Natural killer cell (primary cell): ENCODE results near the gene FOXD4L6. TPM values are rescaled to one million over a fixed set of nuclear protein-coding genes. Genes with fewer than 3 reads are reported as not detected.
"Not testable (repeated sequence)": the region's sequence is repeated elsewhere in the genome, so short reads cannot be mapped to it uniquely, and the experiment has no call there.

Source experiments
- ATAC-seq, 3 donors: fragments of 150-1000 bp in 2 of 3; fragments of 200-7000 bp in 1 of 3; cut with Tn5 transposase; 1 replicate in 1 of 3; 2 replicates in 2 of 3; pipeline ENCODE4 v1.10.0; 2021; ENCODE audit warnings: mild to moderate bottlenecking in 2 of 3, moderate library complexity in 2 of 3
- DNase-seq, 2 donors: peaks; one replicate each; pipeline versions ENCODE4 v3.0.0 to v3.0.0-alpha.2; 2013 to 2021; ENCODE audit warnings: mixed read lengths in 1 of 2
- H3K27ac ChIP-seq: one replicate; pipeline ENCODE4 v1.5.1; 2013; ENCODE audit warnings: mild to moderate bottlenecking, low read length
- H3K27me3 ChIP-seq: one replicate; pipeline ENCODE4 v1.6.1; 2013; ENCODE audit warnings: low read length; ENCODE audit not compliant: control insufficient read depth, insufficient read depth
- H3K36me3 ChIP-seq: one replicate; pipeline ENCODE4 v1.6.1; 2013; ENCODE audit warnings: low read length; ENCODE audit not compliant: control insufficient read depth, insufficient read depth
- H3K4me1 ChIP-seq: one replicate; pipeline ENCODE4 v1.6.1; 2013; ENCODE audit warnings: low read length; ENCODE audit not compliant: control insufficient read depth, insufficient read depth
- H3K4me3 ChIP-seq: one replicate; pipeline ENCODE4 v1.5.1; 2013; ENCODE audit warnings: low read length
- H3K9me3 ChIP-seq: one replicate; pipeline ENCODE4 v1.6.1; 2013; ENCODE audit warnings: low read length; ENCODE audit not compliant: control insufficient read depth, insufficient read depth
- H3K27ac Mint-ChIP-seq, 2 donors: one replicate each; pipeline ENCODE4 v1.8.0; 2022; ENCODE audit warnings: mild to moderate bottlenecking in 2 of 2, mixed read lengths in 2 of 2, moderate library complexity in 1 of 2
- H3K27me3 Mint-ChIP-seq, 2 donors: one replicate each; pipeline ENCODE4 v1.8.0; 2022; ENCODE audit warnings: low read depth in 2 of 2, mixed read lengths in 2 of 2
- H3K36me3 Mint-ChIP-seq: one replicate; pipeline ENCODE4 v1.8.0; 2022; ENCODE audit warnings: mixed read lengths
- H3K4me1 Mint-ChIP-seq, 2 donors: one replicate each; pipeline ENCODE4 v1.8.0; 2022; ENCODE audit warnings: mixed read lengths in 2 of 2
- H3K4me3 Mint-ChIP-seq: one replicate; pipeline ENCODE4 v1.8.0; 2022; ENCODE audit warnings: mild to moderate bottlenecking, moderate library complexity, mixed read lengths
- H3K9me3 Mint-ChIP-seq, 2 donors: one replicate each; pipeline ENCODE4 v1.8.0; 2022; ENCODE audit warnings: mixed read lengths in 2 of 2
- WGBS: methylation state at CpG from one replicate; pipeline ENCODE4 v1.1.7; 2013; ENCODE audit warnings: missing lambda C conversion rate; ENCODE audit not compliant: insufficient coverage; 5-methylcytosine and 5-hydroxymethylcytosine counted together
- intact Hi-C: fragments of 100-400 bp; cut with micrococcal nuclease; formaldehyde crosslinking; loops from one replicate; pipeline ENCODE4 v1.14.2; 2022
- total RNA-seq, 4 donors: library from RNA; stranded (reverse); fragments of 120-200 nt in 1 of 4; gene quantifications; one replicate each; pipeline versions ENCODE4 v1.2.3 to v1.2.4, GENCODE V29; 2013 to 2022

The FOXD4L6 gene
- total RNA-seq, 3 donors from 2014 or later (not counting 1 experiment from before 2014, with no cell fraction given): not detected

- WGBS: no CpG with 5 or more reads among the region's 1 CpG
- peaks cover 23 to 33% of the 10 kb centered on the region in 2 donors for H3K27me3 Mint-ChIP-seq
- H3K4me3 ChIP-seq, H3K27ac ChIP-seq, H3K27ac Mint-ChIP-seq, ATAC-seq, DNase-seq, H3K9me3 ChIP-seq, H3K9me3 Mint-ChIP-seq, H3K36me3 Mint-ChIP-seq, intact Hi-C loops, H3K36me3 ChIP-seq, H3K27me3 ChIP-seq, H3K4me3 Mint-ChIP-seq, H3K4me1 Mint-ChIP-seq, H3K4me1 ChIP-seq: not testable (repeated sequence)
Observed at GRCh38 chr9:41086685-41087084, 41.8 kb downstream of the FOXD4L6 start.

- H3K27ac ChIP-seq, H3K27me3 ChIP-seq, H3K27ac Mint-ChIP-seq, H3K36me3 ChIP-seq, intact Hi-C loops, H3K9me3 ChIP-seq, H3K9me3 Mint-ChIP-seq, H3K4me1 Mint-ChIP-seq, H3K4me1 ChIP-seq, H3K4me3 ChIP-seq, H3K36me3 Mint-ChIP-seq, ATAC-seq, DNase-seq, H3K4me3 Mint-ChIP-seq: not testable (repeated sequence)
- no CpG with 5 or more reads among the region's 3 CpGs for WGBS
- H3K27me3 Mint-ChIP-seq: peaks cover 23 to 33% of the 10 kb centered on the region in 2 donors
Observed at GRCh38 chr9:41086215-41086614, 42.3 kb downstream of the FOXD4L6 start.

- H3K9me3 ChIP-seq, intact Hi-C loops, H3K36me3 Mint-ChIP-seq, H3K27ac ChIP-seq, H3K4me1 ChIP-seq, H3K27me3 ChIP-seq, ATAC-seq, H3K4me3 Mint-ChIP-seq, H3K9me3 Mint-ChIP-seq, H3K4me3 ChIP-seq, H3K4me1 Mint-ChIP-seq, DNase-seq, H3K36me3 ChIP-seq, H3K27ac Mint-ChIP-seq: not testable (repeated sequence)
- 82% methylated on average over 3 of the region's 4 CpGs for WGBS
- peaks cover 18 to 26% of the 10 kb centered on the region in 2 donors for H3K27me3 Mint-ChIP-seq
Observed at GRCh38 chr9:41082358-41082757, 46.1 kb downstream of the FOXD4L6 start.

GRCh38 chr9:41079464-41079863 lies 49.0 kb downstream of the FOXD4L6 start:
- 84% methylated on average over 3 of the region's 4 CpGs for WGBS
- DNase-seq, H3K27ac Mint-ChIP-seq, intact Hi-C loops, H3K4me1 ChIP-seq, H3K9me3 Mint-ChIP-seq, H3K4me3 ChIP-seq, ATAC-seq, H3K36me3 ChIP-seq, H3K36me3 Mint-ChIP-seq, H3K27ac ChIP-seq, H3K27me3 ChIP-seq, H3K9me3 ChIP-seq, H3K4me3 Mint-ChIP-seq: not testable (repeated sequence)
- peaks cover 0 to 10% of the 10 kb centered on the region in 2 donors for H3K4me1 Mint-ChIP-seq
- peaks cover 26 to 29% of the 10 kb centered on the region in 2 donors for H3K27me3 Mint-ChIP-seq

- intact Hi-C loops, H3K36me3 Mint-ChIP-seq, H3K27ac ChIP-seq, ATAC-seq, DNase-seq, H3K36me3 ChIP-seq, H3K4me1 ChIP-seq, H3K4me3 ChIP-seq, H3K4me3 Mint-ChIP-seq, H3K27ac Mint-ChIP-seq, H3K9me3 Mint-ChIP-seq, H3K9me3 ChIP-seq: not testable (repeated sequence)
- peaks cover 14% of the 10 kb centered on the region for H3K27me3 ChIP-seq
- WGBS: no CpG with 5 or more reads among the region's 1 CpG
- H3K4me1 Mint-ChIP-seq: peaks cover 0 to 19% of the 10 kb centered on the region in 2 donors
- H3K27me3 Mint-ChIP-seq: peaks cover 33 to 37% of the 10 kb centered on the region in 2 donors
Observed at GRCh38 chr9:41077586-41077985, 50.9 kb downstream of the FOXD4L6 start.

Other genes starting within 250 kb of the FOXD4L6 start
- 10 to 100 TPM in 1 of 3 donors, 1 to 10 TPM in 2; 7.4 to 11.0 (median 8.3) TPM for gene ZNG1F, start 60.6 kb upstream of the FOXD4L6 start, total RNA-seq